ENCODE measurements around the gene GPR39. TPM values are rescaled to one million over a fixed set of nuclear protein-coding genes. Genes with fewer than 3 reads are reported as not detected.

GPR39 gene
- total RNA-seq, 4 donors from 2014 or later, result 2.8 to 9.7 (median 5.4) TPM

GRCh38 chr2:132597166-132597565, 180.6 kb downstream of the GPR39 start:
- no peak overlapping the region for H3K4me3 ChIP-seq (replicated peaks in 1 of 3)
- DNase-seq, result no peak
- H3K36me3 ChIP-seq, result no peaks in the 10 kb centered on the region
- H3K9me3 ChIP-seq, result no peaks in the 10 kb centered on the region
- H3K4me1 ChIP-seq, result no peaks in the 10 kb centered on the region
- H3K27ac ChIP-seq, result no peak overlapping the region
- TF ChIP-seq POLR2A (IDR thresholded peaks at IDR 0.05), result no peak
- TF ChIP-seq CTCF (IDR thresholded peaks at IDR 0.05), result no peak
- H3K27me3 ChIP-seq, result no peaks in the 10 kb centered on the region
- intact Hi-C loops (cut with DNase I), result no loop called here

DNA sequence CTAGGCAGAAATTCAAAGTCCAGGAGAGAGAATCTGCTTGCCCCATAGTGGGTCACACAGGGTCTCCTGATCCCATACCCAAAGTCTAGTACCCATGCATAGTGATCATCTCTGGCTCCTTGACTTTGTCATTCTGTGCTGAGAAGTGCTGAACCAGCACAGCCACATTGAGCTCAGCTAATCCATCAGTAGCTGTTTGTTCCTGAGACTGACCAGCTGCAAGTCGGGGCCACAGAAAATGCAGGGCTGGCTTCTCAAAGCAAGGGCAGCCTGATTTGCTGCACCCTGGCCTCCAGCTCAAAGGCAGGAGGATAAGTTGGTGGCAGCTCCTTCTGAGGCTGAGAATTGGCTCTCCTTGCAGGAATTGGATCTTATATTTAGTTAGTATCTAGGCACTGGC, 181.2 kb downstream of the GPR39 start:
- H3K36me3 ChIP-seq, result no peaks in the 10 kb centered on the region
- no peak overlapping the region for H3K27ac ChIP-seq
- no peak for DNase-seq
- no peaks in the 10 kb centered on the region for H3K4me1 ChIP-seq
- no peak for TF ChIP-seq CTCF (IDR thresholded peaks at IDR 0.05)
- no peak for TF ChIP-seq POLR2A (IDR thresholded peaks at IDR 0.05)
- intact Hi-C loops (cut with DNase I), result no loop called here
- no peaks in the 10 kb centered on the region for H3K27me3 ChIP-seq
- H3K9me3 ChIP-seq, result no peaks in the 10 kb centered on the region
- WGBS, 2 donors, result 80% methylated on average over 1 of the region's 1 CpG; no CpG with 5 or more reads in 1 of the 2 donors
- H3K4me3 ChIP-seq (replicated peaks in 1 of 3), result no peak overlapping the region

- 86 to 88% methylated on average over 3 of the region's 3 CpGs for WGBS, 2 donors
Measured at GRCh38 chr2:132598536-132598935, 181.9 kb downstream of the GPR39 start.

GRCh38 chr2:132599556-132599955, 183.0 kb downstream of the GPR39 start:
- no peaks in the 10 kb centered on the region for H3K4me1 ChIP-seq
- H3K36me3 ChIP-seq, result no peaks in the 10 kb centered on the region
- H3K27me3 ChIP-seq, result no peaks in the 10 kb centered on the region
- no peak for DNase-seq
- TF ChIP-seq POLR2A (IDR thresholded peaks at IDR 0.05) (no peak), CTCF (IDR thresholded peaks at IDR 0.05) (no peak)
- 95% methylated on average over 4 of the region's 4 CpGs for WGBS, 2 donors
- H3K27ac ChIP-seq, result no peak overlapping the region
- no peaks in the 10 kb centered on the region for H3K9me3 ChIP-seq
- intact Hi-C loops (cut with DNase I), result no loop called here
- no peak overlapping the region for H3K4me3 ChIP-seq (replicated peaks in 1 of 3)

More at GRCh38 chr2:132598536-132598935, 181.9 kb downstream of the GPR39 start:
- Histone ChIP-seq H3K36me3 (no peaks in the 10 kb centered on the region), H3K27ac (no peak overlapping the region), H3K4me3 (replicated peaks in 1 of 3) (no peak overlapping the region), H3K4me1 (no peaks in the 10 kb centered on the region), H3K27me3 (no peaks in the 10 kb centered on the region), H3K9me3 (no peaks in the 10 kb centered on the region)
- DNase-seq, result no peak
- intact Hi-C loops (cut with DNase I), result no loop called here
- TF ChIP-seq CTCF (IDR thresholded peaks at IDR 0.05) (no peak), POLR2A (IDR thresholded peaks at IDR 0.05) (no peak)

DNA sequence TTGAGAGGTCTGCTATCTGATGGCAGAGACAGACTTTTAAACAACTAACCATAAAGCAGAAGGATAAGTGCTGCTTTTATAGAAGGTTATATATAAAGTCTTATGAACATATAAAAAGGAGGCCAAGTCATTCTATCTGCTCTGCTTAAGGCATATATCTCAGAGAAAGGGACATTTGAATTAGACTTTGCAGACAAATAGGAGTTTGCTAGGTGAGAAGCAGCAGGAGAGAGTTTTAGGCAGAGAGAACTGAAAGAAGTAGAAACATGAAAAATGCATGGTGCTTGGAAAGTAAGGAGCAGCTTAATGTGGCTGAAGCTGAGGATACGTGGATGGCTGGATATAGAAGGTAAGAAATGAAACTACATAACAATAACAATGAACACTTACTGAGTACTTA, 188.0 kb downstream of the GPR39 start:
- H3K27me3 ChIP-seq, result no peaks in the 10 kb centered on the region
- TF ChIP-seq POLR2A (IDR thresholded peaks at IDR 0.05) (no peak), CTCF (IDR thresholded peaks at IDR 0.05) (no peak)
- H3K36me3 ChIP-seq, result no peaks in the 10 kb centered on the region
- 85 to 86% methylated on average over 1 of the region's 1 CpG for WGBS, 2 donors
- H3K9me3 ChIP-seq, result no peaks in the 10 kb centered on the region
- intact Hi-C loops (cut with DNase I), result no loop called here
- H3K27ac ChIP-seq, result no peak overlapping the region
- no peak overlapping the region for H3K4me3 ChIP-seq (replicated peaks in 1 of 3)
- peaks cover 6 to 10% of the 10 kb centered on the region in 2 donors for H3K4me1 ChIP-seq
- DNase-seq, result no peak

Data from thyroid gland (tissue), 4 donors.